ENCODE results near the gene GOLGA5.
"Not testable (repeated sequence)": the region's sequence is repeated elsewhere in the genome, so short reads cannot be mapped to it uniquely, and the experiment has no call there.

Gene GOLGA5

DNA sequence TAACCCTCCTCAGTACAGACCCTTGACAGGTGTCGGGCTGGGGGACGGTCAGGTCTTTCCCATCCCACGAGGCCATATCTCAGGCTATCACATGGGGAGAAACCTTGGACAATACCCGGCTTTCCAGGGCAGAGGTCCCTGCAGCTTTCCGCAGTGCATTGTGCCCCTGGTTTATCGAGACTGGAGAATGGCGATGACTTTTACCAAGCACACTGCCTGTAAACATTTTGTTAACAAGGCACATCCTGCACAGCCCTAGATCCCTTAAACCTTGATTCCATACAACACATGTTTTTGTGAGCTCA is 26.4 kb downstream of the GOLGA5 start:
- DNase-seq (ENCODE audit: low read depth): not testable (repeated sequence)

DNA sequence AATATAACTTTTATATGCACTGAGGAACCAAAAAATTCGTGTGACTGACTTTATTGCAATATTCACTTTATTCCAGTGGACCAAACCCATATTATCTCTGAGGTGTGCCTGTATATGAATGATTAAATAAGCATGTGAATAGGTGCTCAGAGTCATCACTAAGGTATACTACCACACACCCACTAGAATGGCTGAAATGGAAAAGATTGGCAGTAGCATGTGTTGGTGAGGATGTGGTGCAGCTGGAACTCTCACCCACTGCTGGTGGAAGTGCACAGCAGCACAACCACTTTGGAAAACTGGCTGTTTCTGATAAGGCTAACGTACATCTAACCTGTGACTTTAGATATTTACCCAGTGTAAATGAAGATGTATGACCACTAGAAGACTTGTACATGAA is 36.8 kb downstream of the GOLGA5 start:
- no peak for DNase-seq (ENCODE audit: low read depth)

DNA sequence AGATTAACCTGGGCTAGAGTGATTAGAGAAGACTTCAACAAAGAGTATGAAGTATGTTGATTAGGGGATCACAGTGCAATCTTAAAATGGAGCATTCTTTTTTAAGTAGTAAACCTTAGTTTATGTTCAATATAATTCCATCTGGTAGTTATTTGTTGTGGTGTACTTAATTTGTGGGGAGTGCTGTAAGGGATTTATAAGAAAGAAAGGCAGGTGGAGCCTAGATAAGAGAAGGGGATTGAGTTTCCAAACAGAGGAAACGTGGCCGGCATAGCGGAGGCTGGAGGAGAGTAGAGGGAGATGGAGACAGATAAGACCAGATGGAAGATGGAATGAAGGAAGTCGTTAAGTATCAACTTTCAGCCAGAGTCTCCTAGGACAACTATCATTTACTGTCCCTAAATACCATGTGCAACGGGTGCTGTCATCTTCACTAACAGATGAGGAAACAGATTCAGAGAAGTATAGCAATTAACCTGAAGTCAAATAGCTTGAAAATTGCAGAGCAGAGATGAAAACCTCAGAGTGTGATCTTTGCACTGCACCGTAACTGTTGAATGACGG is 38.1 kb downstream of the GOLGA5 start:
- DNase-seq (ENCODE audit: low read depth): no peak

GRCh38 chr14:92841930-92842329 is 47.8 kb downstream of the GOLGA5 start:
- DNase-seq (ENCODE audit: low read depth): no peak

- DNase-seq (ENCODE audit: low read depth): no peak
Measured at GRCh38 chr14:92844204-92844603, 50.1 kb downstream of the GOLGA5 start.

DNA sequence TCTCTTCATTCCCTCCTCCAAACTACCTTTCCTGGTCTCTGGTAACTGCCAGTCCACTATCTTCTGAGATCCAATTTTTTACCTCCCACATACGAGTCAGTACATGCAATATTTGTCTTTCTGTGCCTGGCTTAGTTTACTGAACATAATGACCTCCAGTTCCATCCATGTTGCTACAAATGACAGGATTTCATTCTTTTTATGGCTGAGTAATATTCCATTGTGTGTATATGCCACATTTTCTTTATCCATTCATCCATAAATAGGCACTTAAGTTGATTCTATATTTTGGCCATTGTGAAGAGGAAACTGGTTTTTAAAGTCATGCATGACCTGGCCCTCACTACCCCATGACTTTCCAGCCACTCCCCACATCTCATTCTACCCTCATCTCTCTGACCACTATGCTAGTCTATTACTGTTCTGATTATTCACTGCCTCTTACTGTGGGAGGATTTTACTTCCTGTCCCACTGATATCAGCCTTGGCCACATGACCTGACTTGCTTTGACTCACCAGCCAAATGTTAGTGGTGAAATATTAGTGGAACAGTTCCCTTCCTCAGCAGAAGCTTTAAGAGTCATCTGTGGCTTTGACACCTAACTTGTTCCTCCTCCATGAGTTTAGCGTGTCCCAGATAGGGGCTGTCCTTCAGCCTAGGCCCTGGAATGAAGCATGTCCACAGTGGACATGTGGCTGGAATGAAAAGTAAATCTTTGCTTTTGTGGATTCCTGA is 52.2 kb downstream of the GOLGA5 start:
- no peak for DNase-seq (ENCODE audit: low read depth)

GRCh38 chr14:92847278-92847677 is 53.2 kb downstream of the GOLGA5 start:
- DNase-seq (ENCODE audit: low read depth): no peak

- DNase-seq (ENCODE audit: low read depth): no peak
Measured at GRCh38 chr14:92847749-92848148, 53.6 kb downstream of the GOLGA5 start.

DNA sequence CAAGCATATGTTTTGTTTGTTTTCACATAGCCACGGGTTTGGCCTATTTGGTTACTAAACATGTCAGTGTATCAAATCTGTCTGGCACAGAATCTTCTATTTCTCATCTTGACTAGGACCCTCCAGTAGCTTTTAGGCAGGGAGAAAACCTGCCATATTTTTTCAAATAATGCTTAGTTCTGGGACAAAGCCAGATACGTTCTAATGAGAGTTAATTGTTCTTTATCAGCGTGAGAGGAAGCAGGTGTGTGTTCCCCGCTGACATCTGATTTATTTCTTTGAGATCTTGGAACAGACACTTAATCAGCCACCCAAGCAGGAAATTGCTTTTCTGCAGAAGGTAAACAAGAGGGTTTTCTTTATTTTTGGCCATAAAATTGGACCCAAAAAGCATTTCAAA is 54.8 kb downstream of the GOLGA5 start:
- DNase-seq (ENCODE audit: low read depth): no peak

DNA sequence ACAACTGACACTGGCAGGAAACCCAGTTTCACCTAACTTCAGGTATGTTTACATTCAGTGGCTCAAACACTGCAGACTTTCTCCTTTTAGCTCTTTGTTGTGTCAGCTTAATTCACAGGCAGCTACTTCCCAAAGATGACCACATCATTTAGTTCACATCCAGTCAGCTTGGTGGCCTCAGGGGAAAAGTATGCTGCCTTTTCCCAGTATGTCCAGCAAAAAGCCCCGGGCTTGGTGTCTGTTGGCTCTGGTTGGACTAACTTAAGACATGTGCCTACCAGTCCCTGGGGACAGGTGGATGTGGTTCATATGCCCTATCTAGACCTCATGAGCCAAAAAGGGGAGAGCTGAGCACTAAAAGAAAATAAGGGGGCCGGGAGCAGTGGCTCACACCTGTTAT is 56.4 kb downstream of the GOLGA5 start:
- no peak for DNase-seq (ENCODE audit: low read depth)

DNA sequence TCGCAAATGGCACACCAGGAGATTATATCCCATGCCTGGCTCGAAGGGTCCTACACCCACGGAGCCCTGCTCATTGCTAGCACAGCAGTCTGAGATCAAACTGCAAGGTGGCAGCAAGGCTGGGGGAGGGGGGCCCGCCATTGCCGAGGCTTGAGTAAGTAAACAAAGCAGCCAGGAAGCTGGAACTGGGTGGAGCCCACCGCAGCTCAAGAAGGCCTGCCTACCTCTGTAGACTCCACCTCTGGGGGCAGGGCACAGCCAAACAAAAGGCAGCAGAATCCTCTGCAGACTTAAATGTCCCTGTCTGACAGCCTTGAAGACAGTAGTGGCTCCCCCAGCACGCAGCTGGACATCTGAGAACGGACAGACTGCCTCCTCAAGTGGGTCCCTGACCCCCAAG is 59.0 kb downstream of the GOLGA5 start:
- not testable (repeated sequence) for DNase-seq (ENCODE audit: low read depth)

DNA sequence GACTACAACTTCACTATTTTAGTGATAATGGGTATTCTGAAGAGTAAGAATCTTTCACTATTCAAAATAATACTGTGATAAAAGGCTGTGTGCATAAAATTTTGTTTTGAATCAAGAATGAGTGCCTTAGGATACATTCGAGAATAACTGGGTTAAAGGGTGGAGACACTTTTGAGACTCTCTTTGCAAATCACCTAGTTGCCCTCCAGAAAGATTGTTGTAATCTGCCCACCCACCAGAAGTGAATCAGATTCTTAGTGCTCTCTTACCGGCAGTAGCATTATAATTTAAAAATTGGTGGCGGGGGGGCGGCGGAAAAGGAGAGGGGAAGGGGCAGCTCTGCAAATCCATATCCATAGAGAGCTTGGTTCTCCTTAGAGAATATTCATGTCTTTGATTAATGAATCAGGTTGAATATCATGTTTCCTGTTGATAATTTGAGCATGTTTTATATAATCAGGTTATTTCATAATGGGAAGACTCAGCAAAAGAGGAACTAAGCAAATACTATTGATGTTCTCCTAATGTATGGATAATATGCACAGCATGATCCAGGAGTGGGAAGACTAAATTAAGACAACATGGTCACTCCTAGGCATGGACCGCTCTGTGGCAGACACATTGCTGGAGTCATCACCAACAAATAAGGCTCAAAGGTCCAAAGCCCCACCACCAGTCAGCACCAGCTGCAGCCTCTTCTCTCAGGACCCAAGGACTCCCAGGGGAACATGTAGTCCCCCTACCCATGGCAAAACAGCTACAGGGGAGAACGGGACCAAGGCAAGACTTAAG is 66.1 kb downstream of the GOLGA5 start:
- no peak for DNase-seq (ENCODE audit: low read depth)

DNA sequence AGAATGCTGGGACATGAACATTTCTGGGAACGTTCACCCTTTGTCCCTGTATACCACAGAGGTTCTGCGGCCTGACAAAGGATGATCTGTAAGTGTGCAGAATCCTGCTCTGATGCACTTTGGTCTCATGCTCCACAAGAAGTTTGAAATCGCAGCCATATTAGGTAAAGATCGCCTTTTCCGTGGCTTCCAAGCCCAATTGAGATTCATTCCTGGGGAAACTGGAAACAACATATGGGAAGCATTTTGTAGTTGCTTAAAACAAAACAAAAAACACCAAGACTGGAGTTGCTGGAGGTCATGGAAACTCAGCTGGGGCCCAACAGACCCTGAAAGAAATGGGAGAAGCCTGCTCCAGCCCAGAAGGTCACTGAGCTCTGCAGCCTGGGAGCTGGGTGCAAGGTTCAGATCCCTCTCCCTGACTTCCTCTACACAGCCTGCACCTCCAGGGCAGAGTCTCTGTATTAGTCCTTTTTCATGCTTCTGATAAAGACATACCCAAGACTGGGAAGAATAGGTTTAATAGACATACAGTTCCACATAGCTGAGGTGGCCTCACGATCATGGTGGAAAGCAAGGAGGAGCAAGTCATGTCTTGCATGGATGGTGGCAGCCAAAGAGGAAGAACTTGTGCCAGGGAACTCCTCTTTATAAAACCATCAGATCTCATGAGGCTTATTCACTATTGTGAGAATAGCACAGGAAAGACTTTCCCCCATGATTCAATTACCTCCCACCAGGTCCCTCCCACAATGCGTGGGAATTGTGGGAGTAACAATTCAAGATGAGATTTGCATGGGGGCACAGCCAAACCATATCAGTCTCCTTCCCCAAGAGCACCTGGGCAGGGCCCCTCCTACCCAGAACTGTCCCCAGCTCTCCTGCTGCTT is 68.0 kb downstream of the GOLGA5 start:
- DNase-seq (ENCODE audit: low read depth): no peak

DNA sequence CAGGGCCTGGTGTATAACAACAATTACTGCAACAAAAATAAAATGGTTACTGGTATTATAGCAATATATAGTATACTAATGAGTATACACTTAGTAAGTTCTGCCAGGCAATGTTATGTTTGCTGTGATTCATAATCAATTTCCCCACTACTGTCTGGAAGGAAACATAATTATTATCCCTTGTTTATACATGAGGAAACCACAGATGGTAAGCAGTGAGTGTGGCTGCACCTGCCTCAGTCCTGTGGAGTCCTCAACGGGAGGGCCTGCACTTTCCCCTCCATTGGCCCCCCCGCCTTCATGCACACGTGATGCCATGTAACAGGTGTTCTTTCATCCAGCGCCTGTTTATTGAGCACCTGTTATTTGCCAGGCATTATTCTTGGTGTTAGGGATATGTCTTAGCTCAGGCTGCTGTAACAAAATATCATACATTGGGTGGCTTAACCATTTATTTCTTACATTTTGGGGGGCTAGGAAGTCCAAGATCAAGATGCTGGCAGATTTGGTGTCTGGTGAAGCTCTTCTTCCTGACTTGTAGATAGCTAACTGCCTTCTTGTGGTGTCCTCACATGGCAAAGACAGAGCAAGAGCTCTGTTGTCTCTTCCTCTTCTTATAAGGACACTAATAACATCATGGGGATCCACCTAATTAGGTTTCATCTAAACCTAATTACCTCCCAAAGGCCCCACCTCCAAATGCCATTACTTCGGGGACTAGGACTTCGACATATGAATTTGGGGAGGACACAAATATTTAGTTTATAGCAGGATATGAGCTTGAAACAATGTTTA is 69.4 kb downstream of the GOLGA5 start:
- no peak for DNase-seq (ENCODE audit: low read depth)

DNA sequence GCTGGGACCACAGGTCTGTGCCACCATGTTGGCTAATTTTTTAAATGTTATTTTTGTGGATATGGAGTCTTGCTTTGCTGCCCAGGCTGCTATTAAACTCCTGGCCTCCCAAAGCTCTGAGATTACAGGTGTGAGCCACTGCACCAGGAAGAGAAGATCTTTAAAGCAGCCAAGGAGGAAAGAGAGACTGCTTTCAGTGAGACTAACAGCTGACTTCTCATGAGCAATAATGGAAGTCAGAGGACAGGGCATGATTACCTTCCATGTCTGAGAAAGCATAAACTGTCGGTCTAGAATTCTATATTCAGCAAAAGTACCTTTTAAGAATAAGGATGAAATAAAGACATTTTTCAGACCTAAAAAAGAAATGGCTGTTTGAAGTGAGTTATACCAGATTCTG is 71.6 kb downstream of the GOLGA5 start:
- no peak for DNase-seq (ENCODE audit: low read depth)

- no peak for DNase-seq (ENCODE audit: low read depth)
Measured at GRCh38 chr14:92866181-92866752, 72.2 kb downstream of the GOLGA5 start.

DNA sequence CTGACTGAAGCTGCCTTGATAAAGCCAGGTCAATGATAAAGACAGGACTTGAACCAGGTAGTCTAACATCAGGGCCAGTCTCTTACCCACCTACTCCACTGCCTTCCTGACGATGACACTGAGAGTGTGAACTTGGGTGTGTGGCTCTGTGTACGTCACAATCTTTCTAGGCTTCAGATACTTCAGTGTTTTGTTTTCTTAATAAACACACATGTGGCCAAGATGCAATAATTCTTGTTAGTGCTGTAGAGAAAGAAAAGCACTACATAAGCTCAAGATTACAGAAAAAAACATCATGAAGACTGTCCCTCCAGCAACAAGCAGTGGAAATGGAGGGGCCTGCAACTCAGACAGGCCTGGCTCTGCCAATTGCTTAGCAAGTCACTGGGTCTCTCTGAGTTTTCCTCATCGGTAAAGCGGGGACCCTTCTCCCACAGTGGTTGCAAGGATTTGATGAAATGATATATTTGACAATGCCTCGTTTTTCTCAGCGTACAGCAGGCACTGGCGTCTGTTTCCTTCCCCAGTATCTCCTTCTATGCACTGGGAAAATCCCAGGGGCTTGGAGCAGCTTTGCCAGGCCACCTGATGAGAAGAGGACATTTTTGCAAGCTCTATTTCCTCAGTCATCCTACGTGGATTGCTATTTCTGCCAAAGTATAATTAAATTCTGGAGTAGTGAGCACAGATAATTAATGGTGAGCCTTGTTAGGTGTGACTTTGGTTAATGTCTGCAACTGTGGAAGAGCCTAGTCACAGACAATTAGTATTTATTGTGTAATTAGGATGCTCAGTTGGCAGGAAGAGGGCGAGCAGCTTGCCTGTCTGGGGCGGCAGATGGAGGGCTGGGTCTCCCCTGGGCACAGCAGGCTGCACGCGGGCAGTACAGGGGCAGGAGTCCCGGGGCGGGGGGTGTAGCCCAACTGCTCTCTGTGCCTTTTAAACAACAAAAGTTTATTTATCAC is 73.1 kb downstream of the GOLGA5 start:
- DNase-seq (ENCODE audit: low read depth): no peak

- DNase-seq (ENCODE audit: low read depth): no peak
Measured at GRCh38 chr14:92874962-92875661, 81.0 kb downstream of the GOLGA5 start.

DNA sequence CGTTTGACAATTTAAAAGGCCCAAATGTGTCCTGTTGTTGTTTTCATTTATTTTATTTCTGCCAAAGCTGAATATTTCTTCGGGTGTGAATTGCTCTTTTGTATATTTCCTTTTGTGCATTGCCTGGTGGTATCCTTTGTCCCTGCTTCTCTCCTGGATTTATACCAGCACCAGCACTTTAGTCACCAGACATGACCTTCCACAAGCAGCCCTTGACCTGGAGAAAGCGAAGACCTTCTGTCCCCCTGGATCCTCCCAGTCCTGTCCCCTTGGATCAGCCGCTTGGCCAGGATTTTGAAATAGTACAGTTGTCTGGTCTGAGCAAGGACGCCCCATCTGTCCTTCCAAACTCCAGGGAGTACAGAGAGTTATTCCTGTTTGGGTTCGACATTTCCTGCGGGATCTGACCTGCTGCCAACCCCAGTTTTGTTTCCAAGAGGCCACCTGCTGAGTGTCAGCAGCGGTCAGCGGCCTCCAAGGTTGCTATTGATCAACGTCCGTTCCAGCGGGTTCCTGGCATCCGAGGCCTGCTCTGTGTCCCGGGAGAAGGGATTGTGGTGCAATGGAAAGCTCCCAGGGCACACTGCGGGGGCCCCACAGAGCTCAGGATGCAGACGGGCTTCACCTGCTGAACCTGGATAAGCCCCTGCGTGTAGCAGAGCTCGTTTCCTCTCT is 83.8 kb downstream of the GOLGA5 start:
- no peak for DNase-seq (ENCODE audit: low read depth)

Measured in stimulated activated CD8-positive, alpha-beta memory T cell treated with anti-CD3 and anti-CD28 coated beads, Interleukin-12 subunit alpha, Interleukin-12 subunit beta, amount 100 ng/mL, for 4 hours (primary cell).